NCI-H2029 treated with DMSO at 0.1 percent for 48 hours (cell line): ENCODE data around the gene SAA2.
"Not testable (repeated sequence)": the region's sequence is repeated elsewhere in the genome, so short reads cannot be mapped to it uniquely, and the experiment has no call there.

Experiments used
- DNase-seq: peaks from one replicate; lab custom pipeline; 2025; lab: John Stamatoyannopoulos, UW

SAA2 gene

DNA sequence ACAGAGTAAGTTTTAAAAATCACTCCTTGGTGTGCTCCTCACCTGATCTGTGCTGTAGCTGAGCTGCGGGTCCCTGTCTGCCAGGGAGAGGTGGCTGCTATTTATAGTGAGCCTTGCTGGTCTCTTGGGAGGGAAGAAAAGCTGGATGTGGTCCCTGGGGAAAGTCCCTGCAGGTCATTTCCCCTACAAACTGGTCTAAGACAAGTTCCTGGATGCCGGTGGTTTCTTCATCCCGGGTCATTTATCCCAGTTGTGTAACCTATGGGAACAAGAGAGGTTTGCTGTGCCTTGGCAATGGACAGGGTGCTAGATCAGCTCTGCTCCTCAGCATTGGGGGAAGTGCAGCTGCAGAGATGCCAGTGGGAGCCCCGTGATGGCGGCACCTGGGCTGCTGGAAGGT is at the start of gene SAA2:
TSS of gene SAA2 (minus strand) at position 108 of the 400 bp plus-strand sequence. CDS start 657 bp downstream, outside the sequence.
- no peak for DNase-seq

DNA sequence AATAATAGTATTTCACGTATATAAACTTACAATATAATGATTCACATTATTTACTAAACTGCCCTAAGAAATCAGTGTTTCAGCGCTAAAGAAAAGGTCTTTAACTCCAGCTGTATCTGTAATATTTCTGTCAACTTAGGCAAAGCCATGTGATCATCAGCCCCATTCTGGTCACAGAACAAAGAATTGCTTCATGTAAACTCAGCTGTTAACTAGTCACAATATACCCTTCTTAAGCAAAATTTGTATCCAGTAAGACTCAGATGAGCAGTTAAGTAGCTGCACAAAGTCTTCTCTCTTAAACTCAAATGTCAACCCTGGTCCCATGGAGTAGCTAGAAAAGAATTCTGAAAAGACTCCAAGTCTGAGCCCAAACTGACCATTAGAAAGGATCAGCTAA is 46.8 kb upstream of the SAA2 start:
- DNase-seq = no peak

DNA sequence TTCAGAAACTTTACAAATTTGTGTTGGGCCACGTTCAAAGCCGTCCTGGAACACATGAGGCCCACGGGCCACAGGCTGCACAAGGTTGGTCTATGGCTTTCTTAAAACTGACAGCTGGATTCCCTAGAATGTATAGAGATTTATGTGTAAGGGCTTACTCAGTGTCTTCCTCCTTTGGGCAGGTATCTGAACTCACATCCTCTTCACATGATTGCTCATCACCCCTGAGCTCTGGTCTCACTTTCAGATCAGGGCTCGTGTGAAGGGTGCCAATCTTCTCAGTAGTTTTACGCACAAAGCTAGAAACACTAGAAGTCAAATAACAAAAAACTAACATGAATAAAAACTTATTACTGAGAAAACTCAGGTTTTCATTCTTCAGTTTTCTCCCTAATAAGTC is 46.4 kb upstream of the SAA2 start:
- DNase-seq = no peak

DNA sequence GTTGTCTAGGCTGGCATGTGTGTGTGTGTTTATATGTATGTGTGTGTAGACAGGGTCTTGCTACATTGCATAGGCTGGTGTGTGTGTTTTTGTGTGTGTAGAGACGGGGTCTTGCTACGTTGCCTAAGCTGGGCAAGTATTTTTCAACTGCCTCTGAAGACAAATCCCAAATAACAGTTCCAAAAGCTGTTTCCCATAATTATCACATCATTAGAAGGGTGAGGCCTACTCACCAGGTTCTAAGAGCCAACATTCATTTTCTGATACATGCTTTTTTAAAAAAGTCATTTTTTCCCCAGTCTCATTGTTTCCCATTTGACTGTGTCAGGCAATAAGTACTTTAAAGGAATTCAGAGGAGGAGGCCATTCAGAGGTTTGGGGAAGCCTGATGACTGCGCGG is 40.4 kb upstream of the SAA2 start:
- no peak for DNase-seq

DNA sequence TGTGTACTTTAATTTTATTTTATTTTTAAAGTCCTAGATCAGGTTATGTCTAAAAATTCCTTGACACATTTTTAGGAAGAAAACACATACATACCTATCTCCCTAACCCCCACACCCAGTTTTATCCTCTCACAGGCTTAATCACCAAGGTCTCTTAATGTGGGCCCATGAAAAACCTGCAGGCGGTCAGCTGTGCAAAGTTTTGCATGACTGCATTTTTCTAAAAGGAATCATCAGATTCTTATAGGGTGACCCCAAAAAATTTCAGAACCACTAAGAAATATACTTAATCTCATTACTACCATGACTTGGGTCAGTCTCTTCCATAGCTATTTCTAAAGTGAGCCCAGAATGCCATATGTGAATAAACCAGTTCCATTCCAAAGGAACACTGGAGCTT is 37.4 kb upstream of the SAA2 start:
- DNase-seq = no peak

DNA sequence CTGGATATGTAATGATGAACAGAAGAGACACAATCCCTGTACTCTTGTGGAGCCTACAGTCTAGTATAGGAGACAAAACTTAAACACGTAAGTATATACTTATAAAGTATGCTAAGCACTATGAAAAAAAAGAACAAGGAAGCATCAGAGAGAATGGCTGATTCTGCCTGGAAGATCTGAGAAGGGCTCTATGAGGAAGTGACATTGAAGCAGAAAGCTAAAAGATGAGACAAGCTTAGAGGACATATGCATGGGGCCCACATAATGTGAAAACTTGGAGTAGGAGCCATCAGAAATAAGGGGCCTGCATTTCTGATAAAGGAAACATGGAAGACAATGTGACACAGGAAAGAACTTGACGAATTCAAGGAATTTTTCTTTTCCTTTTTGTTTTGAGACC is 34.2 kb upstream of the SAA2 start:
- no peak for DNase-seq

DNA sequence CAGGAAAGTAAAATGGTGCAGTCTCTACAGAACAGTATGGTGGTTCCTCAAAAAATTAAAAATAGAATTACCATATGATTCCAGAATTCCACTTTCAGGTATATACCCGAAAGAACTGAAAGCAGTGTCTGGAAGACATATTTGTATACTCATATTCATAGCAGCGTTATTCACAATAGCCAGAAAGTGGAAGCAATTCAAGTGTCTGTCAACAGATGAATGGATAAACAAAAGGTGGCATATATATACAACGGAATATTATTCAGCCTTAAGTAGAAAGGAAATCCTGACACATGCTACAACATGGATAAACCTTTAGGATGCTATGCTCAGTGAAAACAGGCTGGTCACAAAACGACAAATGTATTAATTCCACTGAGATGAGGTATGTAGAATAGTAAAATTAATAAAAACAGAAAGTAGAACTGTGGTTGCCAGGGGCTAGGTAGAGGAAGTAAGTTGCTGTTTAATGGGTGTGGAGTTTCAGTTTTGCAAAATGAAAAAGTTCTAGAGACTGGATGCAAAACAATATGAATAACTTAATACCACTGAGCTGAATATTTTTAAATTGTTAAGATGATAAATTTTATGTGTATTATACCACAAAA is 32.1 kb upstream of the SAA2 start:
- DNase-seq = no peak

DNA sequence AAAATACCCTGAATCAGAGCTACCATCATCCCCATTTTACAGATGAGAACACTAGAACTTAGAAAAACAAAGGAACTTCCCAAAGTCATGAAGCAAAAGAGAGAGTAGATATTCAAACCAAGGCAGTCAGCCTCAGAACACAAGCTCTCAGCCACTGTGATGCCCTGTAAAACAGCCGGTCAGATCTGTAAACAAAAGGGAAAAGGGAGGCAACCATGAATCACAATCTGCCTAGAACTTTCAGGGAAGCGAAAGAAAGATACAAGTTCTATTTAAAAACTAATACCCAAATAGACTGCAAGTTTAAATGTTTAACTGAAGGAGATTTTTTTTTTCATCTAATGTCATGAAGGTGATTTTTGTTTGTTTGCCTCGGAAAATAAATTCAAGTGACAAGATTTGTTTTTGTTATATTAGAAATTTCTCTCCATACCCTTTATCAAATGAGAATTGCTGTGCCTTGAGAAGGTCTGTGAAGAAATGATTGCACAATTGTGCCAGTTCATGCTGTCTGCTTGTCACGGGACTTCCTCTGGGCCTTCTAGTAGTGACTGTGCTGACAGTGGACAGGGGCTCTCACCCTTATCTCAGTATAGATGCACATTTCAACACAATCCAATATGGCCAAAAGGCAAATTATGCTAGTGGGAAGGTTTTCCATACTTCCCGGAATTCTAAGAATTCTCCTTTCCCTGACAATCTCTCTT is 29.2 kb upstream of the SAA2 start:
- DNase-seq = no peak

DNA sequence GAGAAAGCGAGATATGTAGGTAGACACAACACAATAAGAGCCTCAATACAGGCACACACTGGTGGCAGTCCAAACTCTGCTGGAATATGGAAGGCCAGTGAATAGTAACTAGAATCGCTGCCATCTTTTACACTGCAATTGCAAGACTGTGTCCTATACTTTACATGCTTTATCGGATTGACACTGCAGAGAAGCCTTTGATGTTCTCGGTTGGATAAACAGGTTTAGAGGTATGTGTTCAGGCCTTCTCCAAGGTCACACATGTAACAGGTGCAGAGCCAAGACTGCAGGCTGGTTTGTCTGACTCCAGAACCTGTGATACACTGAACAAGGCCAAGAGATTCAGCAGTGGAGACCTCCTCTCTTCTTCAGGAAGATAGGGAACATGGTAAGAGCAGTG is 22.7 kb upstream of the SAA2 start:
- no peak for DNase-seq

DNA sequence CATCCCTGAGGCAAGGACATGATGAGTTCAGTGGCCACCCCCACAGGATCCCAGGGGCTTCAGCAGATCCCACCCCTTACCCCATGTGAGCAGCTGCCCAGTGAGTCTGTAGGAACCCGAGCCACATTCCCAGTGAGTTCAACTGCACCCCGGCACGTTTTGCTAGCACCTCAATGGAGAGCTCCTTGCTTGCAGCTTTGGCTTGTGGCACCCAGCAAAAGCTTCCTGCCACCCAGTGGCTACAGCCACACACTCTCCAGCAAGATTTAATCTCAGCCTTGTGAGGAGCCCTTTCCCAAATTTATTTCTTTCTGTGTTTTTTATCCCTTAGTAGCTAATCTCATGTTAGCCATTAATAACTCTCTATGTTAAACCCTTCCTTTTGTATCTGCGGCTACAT is 21.6 kb upstream of the SAA2 start:
- no peak for DNase-seq

DNA sequence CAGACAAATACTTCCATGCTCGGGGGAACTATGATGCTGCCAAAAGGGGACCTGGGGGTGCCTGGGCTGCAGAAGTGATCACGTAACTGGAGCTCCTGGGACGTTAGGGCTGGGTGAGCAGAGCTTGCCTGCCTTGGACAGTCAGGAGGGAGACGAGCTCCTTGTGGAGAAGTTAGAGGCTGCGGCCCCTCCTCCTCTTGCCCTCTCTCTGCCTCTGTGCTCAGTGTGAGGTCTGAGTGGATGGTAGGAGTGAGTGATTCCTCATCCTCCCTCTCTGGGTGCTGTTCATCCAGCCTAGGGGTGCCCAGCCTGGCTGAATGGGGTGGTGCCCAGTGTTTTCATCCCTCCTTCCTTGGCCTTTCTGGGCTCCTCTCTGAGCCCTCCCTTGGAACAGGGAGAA is 20.8 kb upstream of the SAA2 start:
- not testable (repeated sequence) for DNase-seq

DNA sequence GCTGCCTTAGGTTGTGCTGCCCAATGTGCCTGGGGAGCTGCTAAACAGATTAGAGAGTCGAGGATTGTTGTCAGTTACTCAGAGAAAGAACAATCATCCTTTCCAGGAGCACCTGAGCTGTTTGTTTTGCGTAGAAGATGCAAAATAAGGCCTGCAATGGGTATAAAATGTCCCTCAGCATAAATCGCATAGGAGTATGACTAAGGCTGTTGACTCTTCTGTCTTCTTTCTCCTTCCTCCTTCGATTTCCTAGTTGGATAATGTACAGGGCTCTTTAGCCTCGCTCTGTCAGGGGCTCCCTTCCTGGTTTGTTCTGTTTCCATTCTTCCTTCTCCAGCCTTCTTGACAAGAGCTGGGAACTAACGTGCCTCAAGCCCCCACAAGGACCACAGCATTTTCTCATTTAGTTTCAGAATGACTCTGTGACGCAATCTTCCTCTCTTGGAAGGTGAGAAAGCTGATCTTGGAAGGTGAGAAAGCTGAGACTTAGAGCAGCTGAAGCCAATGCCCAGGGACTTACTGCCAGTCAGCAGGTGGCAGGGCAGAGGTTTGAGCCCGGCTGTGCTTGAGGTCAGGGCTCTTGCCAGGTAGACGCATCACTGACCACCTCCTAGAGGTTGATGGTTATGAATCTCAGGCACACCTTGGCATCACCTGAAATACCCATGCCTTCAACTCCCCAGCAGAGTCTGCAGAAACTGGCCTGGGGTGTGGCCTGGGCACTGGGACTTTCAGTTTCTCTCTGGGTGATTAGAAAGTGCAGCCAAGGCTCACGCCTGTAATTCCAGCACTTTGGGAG is 19.1 kb upstream of the SAA2 start:
- not testable (repeated sequence) for DNase-seq

DNA sequence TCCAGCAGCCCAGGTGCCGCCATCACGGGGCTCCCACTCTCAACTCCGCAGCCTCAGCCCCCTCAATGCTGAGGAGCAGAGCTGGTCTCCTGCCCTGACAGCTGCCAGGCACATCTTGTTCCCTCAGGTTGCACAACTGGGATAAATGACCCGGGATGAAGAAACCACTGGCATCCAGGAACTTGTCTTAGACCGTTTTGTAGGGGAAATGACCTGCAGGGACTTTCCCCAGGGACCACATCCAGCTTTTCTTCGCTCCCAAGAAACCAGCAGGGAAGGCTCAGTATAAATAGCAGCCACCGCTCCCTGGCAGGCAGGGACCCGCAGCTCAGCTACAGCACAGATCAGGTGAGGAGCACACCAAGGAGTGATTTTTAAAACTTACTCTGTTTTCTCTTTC is 17.5 kb upstream of the SAA2 start, which contains the start of gene SAA1:
TSS of gene SAA1 (plus strand) at position 316 of the 400 bp plus-strand sequence. CDS start 624 bp downstream, outside the sequence.
- no peak for DNase-seq

DNA sequence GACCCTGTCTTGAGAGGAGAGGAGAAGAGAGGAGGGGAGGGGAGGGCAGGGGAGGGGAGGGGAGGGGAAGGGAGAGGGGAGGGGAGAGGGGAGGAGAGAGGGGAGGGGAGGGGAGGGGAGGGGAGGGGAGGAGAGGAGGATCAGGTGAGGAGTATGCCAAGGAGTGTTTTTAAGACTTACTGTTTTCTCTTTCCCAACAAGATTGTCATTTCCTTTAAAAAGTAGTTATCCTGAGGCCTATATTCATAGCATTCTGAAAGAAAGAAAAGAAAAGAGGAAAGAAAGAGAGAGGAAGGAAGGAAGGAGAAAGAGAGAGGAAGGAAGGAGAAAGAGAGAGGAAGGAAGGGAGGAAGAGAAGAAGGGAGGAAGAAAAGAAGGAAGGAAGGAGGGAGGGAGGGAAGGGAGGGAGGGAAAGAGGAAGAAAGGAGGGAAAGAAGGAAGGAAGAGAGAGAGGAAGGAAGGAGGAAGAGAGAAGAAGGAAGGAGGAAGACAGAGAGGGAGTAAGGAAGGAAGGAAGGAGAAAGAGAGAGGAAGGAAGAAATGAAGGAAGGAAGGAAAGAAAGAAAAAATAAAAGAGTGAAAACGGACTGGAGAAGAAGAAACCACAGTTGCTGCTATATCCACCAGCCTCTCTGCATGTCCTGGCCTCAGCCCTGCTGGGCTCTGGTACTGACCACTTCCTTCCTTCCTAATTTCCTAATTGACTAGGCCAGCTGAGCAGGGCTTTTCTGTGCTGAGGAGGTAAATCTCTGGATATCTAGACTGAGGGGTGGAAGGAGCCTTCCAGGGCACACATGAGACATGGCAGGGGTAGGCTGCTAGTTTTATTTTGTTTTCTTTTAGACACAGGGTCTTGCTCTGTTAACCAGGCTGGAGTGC is 16.4 kb upstream of the SAA2 start:
- no peak for DNase-seq

DNA sequence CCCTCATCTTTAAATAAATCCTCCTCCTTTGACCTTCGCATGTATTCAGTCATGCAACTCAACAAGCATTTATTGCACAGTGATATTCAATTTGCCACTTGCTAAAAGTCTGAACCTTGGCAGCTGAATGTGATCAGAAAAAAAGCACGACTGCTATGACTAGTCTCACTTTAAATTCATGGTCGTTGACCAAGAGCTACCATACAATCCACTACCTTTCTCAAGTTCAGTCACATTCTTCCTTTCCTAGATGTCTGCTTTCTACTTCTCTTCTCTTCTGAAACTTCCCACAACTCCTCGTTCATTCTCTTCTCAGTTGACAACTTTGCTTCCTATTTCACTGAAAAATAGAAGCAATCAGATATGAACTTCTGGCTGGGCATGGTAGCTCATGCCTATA is 15.6 kb upstream of the SAA2 start:
- no peak for DNase-seq

DNA sequence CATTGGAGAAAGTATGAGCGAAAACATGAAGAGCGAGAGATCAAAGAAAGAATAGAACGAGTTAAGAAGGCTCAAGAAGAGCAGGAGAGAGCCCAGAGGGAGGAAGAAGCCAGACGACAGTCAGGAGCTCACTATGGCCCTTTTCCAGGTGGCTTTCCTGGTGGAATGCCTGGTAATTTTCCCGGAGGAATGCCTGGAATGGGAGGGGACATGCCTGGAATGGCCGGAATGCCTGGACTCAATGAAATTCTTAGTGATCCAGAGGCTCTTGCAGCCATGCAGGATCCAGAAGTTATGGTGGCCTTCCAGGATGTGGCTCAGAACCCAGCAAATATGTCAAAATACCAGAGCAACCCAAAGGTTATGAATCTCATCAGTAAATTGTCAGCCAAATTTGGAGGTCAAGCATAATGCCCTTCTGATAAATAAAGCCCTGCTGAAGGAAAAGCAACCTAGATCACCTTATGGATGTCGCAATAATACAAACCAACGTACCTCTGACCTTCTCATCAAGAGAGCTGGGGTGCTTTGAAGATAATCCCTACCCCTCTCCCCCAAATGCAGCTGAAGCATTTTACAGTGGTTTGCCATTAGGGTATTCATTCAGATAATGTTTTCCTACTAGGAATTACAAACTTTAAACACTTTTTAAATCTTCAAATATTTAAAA is 14.3 kb upstream of the SAA2 start:
- not testable (repeated sequence) for DNase-seq

DNA sequence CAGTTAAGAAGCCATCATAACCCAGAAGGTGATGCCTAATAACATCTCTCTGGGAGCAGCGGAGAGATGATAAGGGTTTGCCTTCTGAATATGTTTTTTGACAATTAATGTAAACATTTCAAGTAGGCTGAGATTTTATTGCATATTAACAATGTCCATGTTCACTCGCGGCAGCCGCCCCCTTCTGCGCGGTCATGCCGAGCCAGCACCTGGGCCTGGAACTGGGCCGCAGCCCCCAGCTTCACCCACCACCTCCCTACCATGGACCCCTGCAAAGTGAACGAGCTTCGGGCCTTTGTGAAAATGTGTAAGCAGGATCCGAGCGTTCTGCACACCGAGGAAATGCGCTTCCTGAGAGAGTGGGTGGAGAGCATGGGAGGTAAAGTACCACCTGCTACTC is 13.3 kb upstream of the SAA2 start:
- no peak for DNase-seq

DNA sequence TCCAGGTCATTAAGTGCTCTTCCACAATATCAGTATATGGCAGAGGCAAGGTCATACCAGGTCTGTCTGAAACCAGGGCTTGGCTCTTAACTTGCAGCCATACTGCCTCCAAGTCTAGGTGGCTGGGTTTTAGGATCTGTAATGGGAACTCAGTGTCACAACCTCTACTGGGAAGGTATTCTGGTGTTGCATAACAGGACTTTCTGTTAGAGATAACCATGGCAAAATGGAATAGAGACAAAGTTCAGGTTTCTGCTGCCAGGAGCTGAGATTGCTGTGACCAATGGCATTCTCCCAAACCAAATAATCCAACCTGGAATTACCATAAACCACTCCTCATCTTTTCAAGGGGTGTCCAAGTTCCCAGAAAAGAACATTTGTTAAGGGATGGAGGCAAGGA is 10.8 kb upstream of the SAA2 start:
- no peak for DNase-seq

DNA sequence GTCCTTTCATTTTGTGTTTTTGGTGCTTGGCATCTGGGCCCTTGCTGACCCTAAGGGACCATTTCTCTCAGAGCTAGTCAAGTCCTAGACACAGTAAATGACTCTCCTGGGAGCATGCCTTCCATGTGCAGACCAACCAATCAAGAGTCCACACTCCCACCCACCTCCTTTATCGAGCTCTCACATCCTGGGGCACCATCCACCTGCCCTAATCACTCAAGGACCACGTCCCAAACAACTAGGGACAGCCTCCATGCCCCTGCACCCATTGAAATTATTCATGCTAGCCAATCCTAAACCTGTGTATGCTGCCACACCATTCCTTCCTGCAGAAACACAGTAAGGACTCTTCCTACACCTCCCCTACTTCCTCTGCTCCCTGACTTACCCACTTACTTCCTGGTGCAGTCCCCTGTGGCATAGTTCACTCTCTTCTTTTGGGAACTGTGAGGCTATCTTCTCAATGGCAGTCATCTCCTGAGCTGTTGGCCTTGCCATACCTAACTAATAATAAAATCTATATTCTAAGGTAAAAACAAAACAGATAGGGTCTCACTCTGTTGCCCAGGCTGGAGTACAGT is 6.4 kb upstream of the SAA2 start:
- DNase-seq = no peak

DNA sequence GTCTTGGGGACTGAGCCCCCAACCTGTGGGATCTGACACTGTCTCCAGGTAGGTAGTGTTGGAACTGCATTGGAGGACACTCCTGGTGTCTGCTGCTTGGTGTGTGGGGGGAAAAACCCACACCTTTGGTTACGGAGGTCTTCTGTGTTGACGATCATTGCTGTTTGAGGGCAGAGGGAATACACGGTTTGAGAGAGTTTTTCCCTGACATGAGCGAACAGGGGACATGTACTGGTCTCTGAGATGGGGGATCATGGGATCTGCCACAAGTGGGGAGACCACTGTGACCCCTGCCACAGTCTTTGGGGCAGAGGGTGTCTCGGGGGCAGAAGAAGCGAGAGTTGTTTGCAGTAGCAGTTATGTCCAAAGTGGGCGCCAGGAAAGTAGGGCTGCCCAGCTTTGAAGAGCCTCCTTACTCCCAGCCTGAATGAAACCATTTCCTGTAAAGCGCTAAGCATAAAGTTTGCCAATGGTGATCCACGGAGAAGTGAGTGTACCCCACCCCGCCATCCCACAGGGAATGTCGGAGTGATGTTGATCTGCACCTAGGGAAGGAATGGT is 5.4 kb upstream of the SAA2 start:
- no peak for DNase-seq

DNA sequence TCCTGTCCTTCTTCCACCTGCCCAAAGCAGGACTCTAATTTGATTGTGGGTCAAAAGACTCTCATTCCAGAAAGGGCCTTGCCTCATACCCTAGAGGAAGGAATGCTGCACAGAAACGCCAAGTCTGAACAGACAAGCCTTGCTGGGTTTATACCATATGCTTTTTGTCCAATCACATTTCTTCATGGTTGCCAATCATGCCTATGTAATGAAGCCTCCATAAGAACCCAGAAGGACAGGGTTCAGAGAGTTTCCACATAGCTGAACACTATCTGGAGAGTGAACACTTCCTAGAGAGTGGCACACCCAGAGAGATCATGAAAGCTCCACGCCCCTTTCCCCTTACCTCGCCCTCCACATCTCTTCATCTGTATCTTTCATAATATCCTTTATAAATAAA is 4.8 kb upstream of the SAA2 start:
- DNase-seq = no peak
